HG03159 (cell line): ENCODE measurements around the gene FBXL17.
"Not testable (repeated sequence)": the region's sequence is repeated elsewhere in the genome, so short reads cannot be mapped to it uniquely, and the experiment has no call there.

Experiments
- ATAC-seq: cut with Tn5 transposase; IDR thresholded peaks from one replicate; pipeline ENCODE4 v1.9.1; 2021; ENCODE audit warnings: mild to moderate bottlenecking, moderate library complexity; ENCODE audit not compliant: unreplicated experiment

The FBXL17 gene

GRCh38 chr5:108315829-108316228, 66.1 kb downstream of the FBXL17 start:
- ATAC-seq, result no peak

DNA sequence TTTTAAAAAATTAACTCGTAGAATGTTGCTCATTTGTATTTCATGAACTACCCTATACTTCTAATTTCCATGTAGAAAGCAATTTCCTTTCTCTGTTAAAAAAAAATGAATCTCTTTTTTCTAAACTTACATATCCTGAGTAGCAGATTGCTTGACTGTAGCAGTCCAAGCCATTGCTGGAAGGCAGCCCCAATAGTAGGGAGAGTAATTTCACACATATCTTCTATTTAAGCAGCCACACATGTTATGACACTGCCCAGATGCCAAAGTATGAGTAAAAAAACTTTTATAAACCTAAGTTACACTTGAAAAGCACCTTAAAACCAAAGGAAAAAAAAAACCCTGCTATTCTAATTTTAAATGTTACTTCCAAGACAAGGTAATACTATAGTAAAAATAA, 69.6 kb downstream of the FBXL17 start:
- no peak for ATAC-seq

GRCh38 chr5:108311682-108312081, 70.2 kb downstream of the FBXL17 start:
- no peak for ATAC-seq

GRCh38 chr5:108303611-108304010, 78.3 kb downstream of the FBXL17 start:
- ATAC-seq, result no peak

DNA sequence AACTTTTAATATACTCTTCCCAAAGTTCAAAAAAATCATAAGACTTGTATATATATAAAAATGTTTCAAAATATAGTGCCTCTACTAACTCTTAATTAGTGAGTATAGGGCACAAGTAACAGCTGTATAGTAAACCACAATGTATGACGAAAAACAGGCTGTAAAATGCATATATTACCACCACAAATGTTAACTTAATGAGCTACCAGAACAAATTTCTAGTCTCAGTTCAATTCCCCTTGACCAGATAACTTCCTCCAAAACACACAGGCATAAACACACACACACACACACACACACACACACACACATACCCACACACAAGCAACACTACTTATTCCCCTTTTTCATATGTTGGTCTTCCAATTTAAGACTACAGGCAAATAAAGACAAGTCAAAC, 78.8 kb downstream of the FBXL17 start:
- no peak for ATAC-seq

- ATAC-seq, result no peak
Observed at GRCh38 chr5:108297042-108297601, 84.8 kb downstream of the FBXL17 start.

GRCh38 chr5:108295578-108296368, 86.1 kb downstream of the FBXL17 start:
- ATAC-seq, result no peak

- no peak for ATAC-seq
Observed at GRCh38 chr5:108280960-108281569, 100.8 kb downstream of the FBXL17 start.

DNA sequence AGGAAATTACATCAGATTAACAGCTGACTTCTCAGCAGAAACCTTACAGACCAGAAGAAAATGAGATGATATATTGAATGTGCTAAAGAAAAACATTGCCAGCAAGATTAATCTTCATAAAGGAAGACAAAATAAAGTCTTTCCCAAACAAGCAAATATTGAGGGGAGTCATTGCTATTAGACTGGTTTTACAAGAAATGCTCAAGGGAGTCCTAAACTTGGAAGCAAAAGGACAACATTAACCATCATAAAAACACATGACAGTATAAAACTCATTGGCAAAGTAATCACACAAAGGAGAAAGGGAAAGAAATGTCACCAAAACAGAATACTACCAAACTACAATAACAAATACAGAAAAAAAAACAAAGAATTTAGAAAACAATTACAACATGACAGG, 101.7 kb downstream of the FBXL17 start:
- ATAC-seq, result no peak

- ATAC-seq, result no peak
Observed at GRCh38 chr5:108278285-108279240, 103.3 kb downstream of the FBXL17 start.

DNA sequence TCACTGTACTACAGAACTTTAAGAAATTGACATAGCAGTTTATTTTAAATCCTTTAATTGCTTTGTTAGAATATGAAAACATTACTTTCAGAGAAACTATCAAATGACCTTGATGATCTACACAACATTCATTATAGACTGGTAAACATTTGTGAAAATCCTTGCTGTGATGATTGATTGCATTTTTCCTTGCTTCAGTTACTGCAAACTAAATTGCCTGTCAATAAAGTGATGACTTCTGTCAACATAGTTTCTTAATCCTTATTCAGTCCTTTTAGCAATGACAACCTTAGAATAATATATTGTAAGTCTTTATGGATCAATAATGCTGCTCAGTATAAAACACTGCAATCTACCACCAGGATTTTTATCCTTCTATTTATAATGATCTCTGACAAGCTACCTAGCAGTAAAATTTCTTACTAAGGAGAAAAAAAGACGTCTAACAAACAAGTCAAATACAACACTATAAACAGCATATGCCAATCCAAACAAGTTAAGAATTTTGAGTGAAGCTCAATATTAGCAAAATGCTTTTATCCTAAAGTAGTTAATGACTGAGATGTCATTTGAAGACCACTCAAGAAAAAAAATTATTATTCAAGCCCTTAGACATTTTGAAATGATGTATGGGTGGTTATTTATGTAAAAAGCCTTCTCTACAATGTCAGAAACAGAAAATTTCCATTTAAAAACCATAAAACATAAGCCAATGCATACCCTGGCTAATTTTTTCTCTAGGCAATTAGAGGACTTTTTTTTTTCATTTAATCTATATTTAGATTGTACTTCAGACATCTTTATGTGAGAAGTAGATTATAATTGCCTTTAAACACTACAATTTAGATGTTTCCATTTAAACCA, 105.5 kb downstream of the FBXL17 start:
- no peak for ATAC-seq

GRCh38 chr5:108274080-108274479, 107.8 kb downstream of the FBXL17 start:
- not testable (repeated sequence) for ATAC-seq

DNA sequence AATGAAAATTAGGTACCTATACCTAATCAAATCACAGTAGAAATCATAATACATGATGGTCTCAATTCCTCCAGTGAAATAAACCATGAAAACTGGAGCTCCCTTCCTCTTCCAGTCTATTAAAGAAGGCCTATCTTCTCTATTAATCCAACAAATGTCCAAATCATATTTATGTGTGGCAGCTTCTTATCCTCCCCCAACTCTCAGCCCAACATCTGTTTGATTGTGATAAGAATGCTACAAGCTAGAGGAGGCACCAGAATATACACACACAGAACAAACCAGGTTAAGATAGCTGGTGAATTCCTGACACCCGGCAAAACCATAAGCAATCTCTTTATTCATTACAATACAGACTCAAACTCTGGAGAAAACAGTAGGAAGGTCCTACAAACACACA, 110.8 kb downstream of the FBXL17 start:
- no peak for ATAC-seq

DNA sequence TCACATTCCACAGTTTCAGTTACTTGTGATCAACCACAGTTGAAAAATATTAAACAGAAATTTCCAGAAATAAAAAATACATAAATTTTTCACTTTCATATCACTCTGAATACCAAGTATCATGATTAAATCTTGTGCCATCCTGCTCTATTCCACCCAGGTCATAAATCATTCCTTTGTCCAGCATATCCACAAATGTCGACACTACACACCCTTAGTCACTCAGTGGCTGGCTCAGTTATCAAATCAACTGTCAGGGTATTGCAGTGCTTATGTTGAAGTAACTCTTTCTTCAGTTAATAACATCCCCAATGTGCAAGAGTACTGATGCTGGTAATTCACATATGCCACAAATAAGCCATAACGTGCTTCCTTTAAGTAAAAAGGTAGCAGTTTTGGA, 115.7 kb downstream of the FBXL17 start:
- no peak for ATAC-seq

GRCh38 chr5:108264533-108264932, 117.4 kb downstream of the FBXL17 start:
- ATAC-seq, result no peak

GRCh38 chr5:108263338-108263737, 118.6 kb downstream of the FBXL17 start:
- ATAC-seq, result no peak

DNA sequence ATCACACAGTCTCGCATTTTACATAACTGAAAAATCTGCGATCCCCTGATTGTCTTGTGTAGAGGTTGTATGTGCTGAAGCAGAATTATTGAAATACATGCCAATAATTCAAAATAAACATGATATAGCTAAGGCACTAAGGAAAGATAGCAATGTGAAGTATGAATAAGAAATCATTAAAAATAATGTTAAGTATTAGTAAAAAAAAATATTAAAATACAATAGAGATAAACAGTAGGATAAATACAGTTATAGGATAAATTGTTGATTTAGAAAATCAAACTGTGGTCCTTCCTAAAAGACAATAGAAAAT, 121.1 kb downstream of the FBXL17 start:
- ATAC-seq, result no peak

DNA sequence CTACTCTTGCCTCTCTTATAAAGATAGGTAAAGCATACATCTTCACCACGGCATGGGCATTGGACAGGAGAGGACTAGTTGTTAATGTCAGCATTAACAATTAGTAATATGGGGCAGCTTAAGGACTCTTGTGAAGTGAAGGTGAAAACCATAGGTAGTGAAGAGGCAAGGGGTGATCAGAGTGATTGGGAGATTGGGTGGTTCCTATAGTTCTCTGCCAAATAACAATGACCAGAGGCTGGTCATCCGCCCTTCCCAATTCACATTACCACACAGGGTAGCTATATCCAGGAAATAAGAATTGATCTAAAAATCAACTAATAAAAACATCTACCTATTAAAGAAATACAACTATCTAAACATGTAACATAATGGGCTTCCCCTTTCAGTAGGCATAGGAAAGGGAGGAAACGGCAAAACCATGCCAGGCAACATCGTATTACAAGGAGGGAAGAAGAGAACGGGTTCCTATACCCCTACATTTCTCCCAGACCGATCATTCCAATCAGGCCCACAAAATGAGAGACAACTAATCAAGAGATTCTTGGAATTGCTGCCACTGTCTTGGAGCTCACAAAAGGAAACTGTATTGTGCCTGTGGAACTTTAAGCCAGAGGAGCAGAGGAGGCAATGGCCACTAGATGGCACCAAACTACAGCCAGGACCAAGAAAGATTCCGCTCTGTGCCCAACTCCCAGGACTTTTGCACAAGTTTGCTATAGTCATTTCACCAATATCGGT, 121.6 kb downstream of the FBXL17 start:
- peak; percentile 94 for ATAC-seq

DNA sequence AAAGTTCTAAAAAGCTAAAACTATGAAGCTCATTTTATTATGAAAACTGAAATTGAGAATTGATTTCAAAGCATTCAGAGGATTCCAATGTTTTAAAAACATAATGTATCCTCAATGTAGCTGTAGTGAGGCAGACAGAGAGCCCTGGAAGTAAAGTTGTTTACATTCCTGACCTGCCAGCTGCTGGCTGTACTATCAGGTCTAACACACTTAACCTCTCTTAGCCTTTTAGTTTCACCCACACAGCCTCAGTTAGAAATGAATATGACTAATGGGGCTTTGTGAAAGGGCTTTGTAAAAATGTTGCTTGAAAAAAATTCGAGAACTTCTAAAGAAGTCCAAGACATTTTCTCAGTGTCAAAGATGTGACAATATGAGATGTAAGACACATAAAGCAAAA, 122.6 kb downstream of the FBXL17 start:
- ATAC-seq, result no peak

GRCh38 chr5:108257996-108258395, 123.9 kb downstream of the FBXL17 start:
- no peak for ATAC-seq
